HFFc6 (cell line): Measurements from ENCODE around the gene TOMM20L. TPM values are rescaled to one million over a fixed set of nuclear protein-coding genes. Genes with fewer than 3 reads are reported as not detected.
"Not testable (repeated sequence)": the region's sequence is repeated elsewhere in the genome, so short reads cannot be mapped to it uniquely, and the experiment has no call there.

Experiments used
- DNase-seq: peaks from one replicate; pipeline ENCODE4 v3.0.0-alpha.2; 2018
- H3K27ac Mint-ChIP-seq: 2 replicates; pipeline ENCODE4 v1.8.0; 2020; ENCODE audit warnings: mild to moderate bottlenecking, mixed read lengths
- H3K27me3 Mint-ChIP-seq: 2 replicates; pipeline ENCODE4 v1.8.0; 2021; ENCODE audit warnings: mild to moderate bottlenecking, moderate library complexity, mixed read lengths; ENCODE audit not compliant: insufficient read depth
- H3K36me3 Mint-ChIP-seq: 2 replicates; pipeline ENCODE4 v1.8.0; 2021; ENCODE audit warnings: low read depth, mixed read lengths
- H3K4me1 Mint-ChIP-seq: 2 replicates; pipeline ENCODE4 v1.8.0; 2020; ENCODE audit warnings: low read depth, mixed read lengths
- H3K4me3 Mint-ChIP-seq: 2 replicates; pipeline ENCODE4 v1.8.0; 2020; ENCODE audit warnings: mild to moderate bottlenecking, moderate library complexity, mixed read lengths
- H3K9me3 Mint-ChIP-seq: 2 replicates; pipeline ENCODE4 v1.8.0; 2020; ENCODE audit warnings: mild to moderate bottlenecking, mixed read lengths
- CTCF ChIP-seq: fragments of 200-600 bp; sonication (generic); IDR thresholded peaks from 2 replicates; pipeline ENCODE4 v1.5.0; 2021; ENCODE audit warnings: antibody characterized with exemption, mild to moderate bottlenecking
- long read RNA-seq: library from polyadenylated mRNA; unstranded; transcript quantifications from one replicate; pipeline ENCODE4 v2.0.0, GENCODE V29; 2019
- total RNA-seq, 6 experiments: library from RNA; stranded (reverse); fragmentation: NEBNext Ultra II Directional; extraction: Animal tissue kit (Norgen Biotek cat#: 25700); gene quantifications; 2 replicates in 1 of 6; 3 replicates in 5 of 6; pipeline ENCODE4 v1.2.3, GENCODE V29; 2021

The TOMM20L gene
- total RNA-seq, result not detected
- long read RNA-seq, result 0 reads

DNA sequence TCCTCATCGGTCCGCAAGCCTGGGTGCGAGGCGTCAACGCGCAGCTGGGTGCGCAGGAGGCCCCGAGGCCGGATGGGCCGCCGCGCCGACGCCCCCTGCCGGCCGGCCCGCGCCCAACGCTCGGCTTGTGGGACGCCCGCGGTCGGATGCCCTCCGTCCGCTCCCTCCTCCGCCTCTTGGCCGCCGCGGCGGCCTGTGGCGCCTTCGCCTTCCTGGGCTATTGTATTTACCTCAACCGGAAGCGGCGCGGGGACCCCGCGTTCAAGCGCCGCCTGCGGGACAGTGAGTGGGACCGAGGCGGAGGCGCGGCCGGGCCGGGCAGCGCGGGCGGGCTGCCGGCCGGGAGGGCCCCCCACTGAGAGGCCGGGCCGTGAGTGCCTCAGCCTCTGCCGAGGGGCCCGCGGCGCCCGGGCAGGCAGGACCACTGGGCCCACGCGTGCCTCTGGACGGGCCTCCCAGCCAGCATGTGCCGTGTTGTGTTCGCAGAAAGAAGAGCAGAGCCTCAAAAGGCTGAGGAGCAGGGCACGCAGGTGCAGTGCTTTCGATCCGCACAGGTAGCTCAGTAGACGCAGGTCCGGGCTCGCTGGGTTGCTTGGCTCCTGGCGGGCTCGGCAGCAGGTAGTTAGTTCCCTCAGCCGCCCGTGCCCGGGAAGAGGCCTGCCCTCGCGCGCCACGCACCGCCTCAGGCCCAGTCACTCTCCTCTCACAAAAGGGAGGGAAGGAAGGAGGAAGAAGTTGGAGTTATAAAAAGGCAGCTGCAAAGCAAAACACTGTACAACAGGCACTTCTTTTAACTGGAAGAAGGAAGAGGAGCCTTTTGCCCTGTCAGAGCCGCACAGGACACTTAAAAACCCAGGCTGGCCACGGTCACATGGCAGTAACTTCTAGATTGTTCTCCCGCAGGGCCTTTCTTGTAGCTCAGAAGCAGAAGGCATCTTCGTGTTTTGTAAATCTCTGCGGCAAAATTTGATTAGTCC is at the start of gene TOMM20L:
TOMM20L (plus strand) TSS at position 119 of the 977 bp plus-strand sequence; CDS start at position 147, 28 bp downstream.
- peak; percentile 95 for TF ChIP-seq CTCF
- peak; percentile 6 for DNase-seq
- Mint-ChIP-seq H3K27me3 (no peaks in the 10 kb centered on the region; the same call in 1 of the 2 replicates), H3K4me1 (no peaks in the 10 kb centered on the region), H3K4me3 (peak within 1 kb of the TSS; percentile 70), H3K36me3 (no peaks in the 10 kb centered on the region), H3K27ac (peak within 1 kb of the TSS; percentile 67), H3K9me3 (no peaks in the 10 kb centered on the region)

GRCh38 chr14:58353516-58354299 is 42.0 kb upstream of the TOMM20L start:
- Mint-ChIP-seq H3K27ac (peak overlapping the region; percentile 50), H3K36me3 (peaks cover 19% of the 10 kb centered on the region; the same call in 1 of the 2 replicates), H3K9me3 (no peaks in the 10 kb centered on the region), H3K27me3 (peaks cover 1% of the 10 kb centered on the region; the same call in 1 of the 2 replicates), H3K4me1 (peaks cover 16% of the 10 kb centered on the region), H3K4me3 (peak overlapping the region; percentile 82)
- no peak for DNase-seq
- TF ChIP-seq CTCF, result no peak

DNA sequence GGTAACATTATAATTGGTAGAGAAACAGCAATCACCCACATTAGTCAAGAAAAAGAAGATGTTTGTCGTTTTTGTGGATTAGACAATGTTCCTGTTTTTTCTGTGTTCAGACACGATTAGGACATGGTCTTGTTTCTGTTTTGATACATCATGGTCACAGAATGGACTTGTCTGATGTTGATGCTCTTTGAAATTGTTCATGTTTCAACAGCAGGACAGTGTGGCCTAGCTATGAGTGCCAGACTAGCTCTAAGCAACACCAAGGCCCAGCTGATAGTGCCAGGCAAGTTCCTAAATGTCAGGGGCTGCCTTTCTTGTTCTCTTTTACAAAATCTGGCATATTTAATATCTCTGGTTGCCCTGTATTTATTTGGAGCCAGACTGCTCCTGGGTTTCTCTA is 40.9 kb upstream of the TOMM20L start:
- TF ChIP-seq CTCF, result no peak
- H3K4me1 Mint-ChIP-seq, result peaks cover 16% of the 10 kb centered on the region
- peaks cover 17% of the 10 kb centered on the region; the same call in 1 of the 2 replicates for H3K36me3 Mint-ChIP-seq

DNA sequence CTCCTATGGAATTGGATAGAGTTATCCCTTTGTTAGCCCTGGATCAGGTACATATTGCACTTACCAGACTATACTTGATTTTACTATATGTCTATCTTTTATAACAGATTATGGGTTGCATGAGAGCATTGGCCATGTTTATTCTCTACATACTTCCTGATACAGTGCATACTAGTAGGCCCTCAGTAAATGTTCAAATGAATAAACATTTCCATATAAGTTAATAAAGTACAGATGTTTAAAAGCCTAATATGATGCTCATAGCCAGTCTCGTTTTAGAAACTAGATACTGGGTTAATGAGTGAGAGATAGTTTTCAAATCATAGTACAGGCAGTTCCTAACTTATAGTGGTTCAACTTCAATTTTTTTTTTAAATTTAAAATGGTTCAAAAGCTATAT is 39.5 kb upstream of the TOMM20L start:
- no peak overlapping the region for H3K4me3 Mint-ChIP-seq
- TF ChIP-seq CTCF, result no peak
- H3K36me3 Mint-ChIP-seq, result peaks cover 22% of the 10 kb centered on the region; the same call in 1 of the 2 replicates
- H3K27ac Mint-ChIP-seq, result no peak overlapping the region
- peaks cover 16% of the 10 kb centered on the region for H3K4me1 Mint-ChIP-seq
- DNase-seq, result no peak
- H3K9me3 Mint-ChIP-seq, result no peaks in the 10 kb centered on the region
- peaks cover 1% of the 10 kb centered on the region; the same call in 1 of the 2 replicates for H3K27me3 Mint-ChIP-seq

More for the DNA sequence above, 40.9 kb upstream of the TOMM20L start:
- no peak overlapping the region for H3K27ac Mint-ChIP-seq
- no peak for DNase-seq
- no peaks in the 10 kb centered on the region for H3K9me3 Mint-ChIP-seq
- peaks cover 1% of the 10 kb centered on the region; the same call in 1 of the 2 replicates for H3K27me3 Mint-ChIP-seq
- H3K4me3 Mint-ChIP-seq, result no peak overlapping the region

- not testable (repeated sequence) for H3K9me3 Mint-ChIP-seq, H3K4me3 Mint-ChIP-seq, H3K27ac Mint-ChIP-seq, DNase-seq, H3K27me3 Mint-ChIP-seq, H3K4me1 Mint-ChIP-seq
- H3K36me3 Mint-ChIP-seq, result peaks cover 27% of the 10 kb centered on the region
These were observed 33.5 kb upstream of the TOMM20L start for GRCh38 chr14:58362272-58362671.
